ENCODE data around the gene CHRNA7.

Gene CHRNA7

GRCh38 chr15:32029862-32030781 lies at the start of gene CHRNA7:
CHRNA7 (plus strand) TSS chr15:32030515; CDS start chr15:32030595, 80 bp downstream.
- DNase-seq: peak in 1 of 2 donors; percentile 8

GRCh38 chr15:31985607-31986006 lies 44.7 kb upstream of the CHRNA7 start:
- DNase-seq: no peak

- no peak for DNase-seq
Observed at GRCh38 chr15:31993062-31993461, 37.3 kb upstream of the CHRNA7 start.

DNA sequence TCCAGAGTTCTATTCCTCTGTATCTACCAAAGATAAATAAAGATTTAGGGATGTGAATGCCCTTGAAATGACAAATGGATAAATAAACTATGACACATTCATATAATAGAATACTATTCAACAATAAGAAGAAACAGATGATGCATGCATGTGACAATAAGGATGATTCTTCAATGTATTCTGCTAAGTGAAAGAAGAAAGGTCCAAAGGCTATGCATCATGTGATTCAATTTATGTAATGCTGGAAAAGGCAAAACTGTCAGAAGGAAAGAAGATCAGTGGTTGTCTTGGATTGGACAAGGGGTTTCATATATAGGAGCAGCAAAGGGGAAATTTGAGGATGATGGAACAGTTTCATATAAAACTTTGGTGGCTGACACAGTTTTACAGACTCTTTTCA lies 32.6 kb upstream of the CHRNA7 start:
- DNase-seq: no peak

DNA sequence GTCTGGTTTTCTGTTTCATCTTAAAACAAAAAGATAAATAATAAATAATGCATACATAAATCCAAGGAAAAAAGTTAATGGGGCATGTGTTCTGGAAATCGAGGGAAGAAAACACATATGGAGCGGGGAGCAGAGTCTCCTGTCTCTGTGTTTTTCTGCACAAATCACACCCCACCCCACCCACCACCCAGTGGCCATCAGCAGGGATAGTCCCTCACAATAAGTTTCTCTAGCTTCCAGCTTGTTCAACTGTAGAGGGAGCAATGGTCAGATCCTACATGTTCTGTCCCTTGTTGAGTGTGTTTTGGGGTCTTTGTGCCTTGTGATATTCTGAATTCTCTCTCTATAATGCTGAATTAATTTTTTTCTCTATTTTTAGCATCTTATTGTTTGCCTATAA lies 26.8 kb upstream of the CHRNA7 start:
- no peak for DNase-seq

- no peak for DNase-seq
Observed at GRCh38 chr15:32004249-32004648, 26.1 kb upstream of the CHRNA7 start.

GRCh38 chr15:32007355-32007960 lies 22.9 kb upstream of the CHRNA7 start:
- no peak for DNase-seq

- no peak for DNase-seq
Observed at GRCh38 chr15:32014953-32015352, 15.4 kb upstream of the CHRNA7 start.

DNA sequence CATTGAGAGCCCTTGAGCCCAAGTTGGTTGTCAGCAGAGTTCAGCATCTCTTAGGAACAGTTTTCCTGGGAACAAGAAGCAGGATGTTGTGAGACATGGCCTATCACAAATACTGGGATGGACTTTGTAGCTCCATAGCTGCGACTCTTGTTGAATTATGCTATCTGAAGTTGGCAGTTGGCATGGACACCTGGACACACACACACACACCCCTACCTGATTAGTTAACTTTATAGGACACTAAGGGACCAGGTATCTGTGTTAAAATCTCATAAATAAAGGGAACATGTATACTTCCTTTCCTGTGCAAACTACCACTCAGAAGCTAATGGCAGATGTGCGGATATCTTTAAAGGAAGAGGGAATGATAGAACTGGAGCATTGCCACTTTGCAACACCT lies 10.2 kb upstream of the CHRNA7 start:
- no peak for DNase-seq

GRCh38 chr15:32028921-32029320 lies 1.4 kb upstream of the CHRNA7 start:
- DNase-seq: no peak

DNA sequence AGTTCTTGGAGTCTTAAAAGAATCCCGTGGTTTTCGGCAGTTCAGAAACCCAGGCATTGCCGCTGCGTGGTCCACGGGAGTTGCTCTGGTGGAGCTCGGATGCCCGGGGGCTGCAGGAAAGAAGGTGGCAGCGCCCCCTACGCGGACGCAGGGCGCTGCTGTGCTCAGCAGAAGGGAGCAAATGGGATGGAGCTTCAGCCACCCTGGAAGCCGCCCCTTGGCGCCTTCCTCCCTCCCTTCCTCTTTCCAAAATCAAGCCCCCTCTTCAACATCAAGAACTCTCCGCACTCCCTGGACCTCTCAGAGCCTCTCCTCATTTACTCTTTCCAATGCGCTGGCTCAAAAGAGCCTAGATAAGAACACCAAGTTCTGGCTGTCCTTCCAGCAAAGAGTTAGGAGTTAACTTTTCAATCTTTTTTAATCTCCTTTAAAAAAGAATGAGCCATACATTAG lies 880 bp upstream of the CHRNA7 start:
- no peak for DNase-seq

DNA sequence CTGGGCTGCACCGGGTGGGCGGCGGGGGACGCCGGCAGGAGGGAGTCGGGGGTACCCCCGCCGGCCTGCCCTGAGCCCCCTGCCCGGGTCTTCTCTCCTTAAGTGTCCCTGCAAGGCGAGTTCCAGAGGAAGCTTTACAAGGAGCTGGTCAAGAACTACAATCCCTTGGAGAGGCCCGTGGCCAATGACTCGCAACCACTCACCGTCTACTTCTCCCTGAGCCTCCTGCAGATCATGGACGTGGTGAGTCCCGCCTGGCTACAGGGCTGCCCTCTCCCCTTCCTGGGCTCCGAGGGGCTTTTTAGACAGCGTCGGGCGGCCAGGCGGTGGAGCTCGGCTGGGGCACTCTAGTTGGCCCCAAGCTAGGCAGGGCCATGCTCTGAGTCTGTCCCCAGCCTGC lies 480 bp downstream of the CHRNA7 start:
- DNase-seq: no peak

DNA sequence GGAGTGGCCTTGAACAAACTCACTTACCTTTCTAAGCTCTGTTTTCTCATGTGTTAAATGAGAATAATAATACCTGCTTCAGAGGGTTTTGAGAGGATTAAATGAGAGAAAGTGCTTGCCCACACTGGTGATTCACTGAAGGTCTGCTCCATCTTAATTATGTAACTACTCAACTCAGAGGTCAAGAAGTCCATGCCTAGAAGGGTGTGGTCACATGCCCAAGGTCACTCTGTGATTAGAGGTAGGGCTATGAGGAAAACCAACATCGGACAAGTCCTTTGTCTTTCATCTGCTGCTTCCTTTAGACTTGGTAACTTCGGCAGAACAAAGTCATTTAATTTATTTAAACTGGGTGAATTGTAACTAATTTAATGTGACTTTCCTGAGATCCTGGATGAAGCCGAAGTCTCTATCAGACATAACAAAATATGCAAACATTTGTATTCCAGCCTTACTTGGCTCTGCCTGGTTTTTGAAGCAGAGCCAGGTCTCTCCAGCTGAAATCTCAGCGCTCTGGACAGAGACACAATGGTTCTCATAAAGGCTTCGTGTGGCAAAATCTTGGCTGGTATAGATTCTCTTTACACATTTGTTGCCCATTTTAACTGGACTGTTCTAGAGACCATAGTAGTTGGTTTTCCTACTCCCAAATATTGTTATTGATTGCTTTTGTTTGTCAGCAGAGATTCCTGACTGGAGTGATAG lies 3.0 kb downstream of the CHRNA7 start:
- DNase-seq: no peak

- no peak for DNase-seq
Observed at GRCh38 chr15:32034106-32034505, 3.8 kb downstream of the CHRNA7 start.

DNA sequence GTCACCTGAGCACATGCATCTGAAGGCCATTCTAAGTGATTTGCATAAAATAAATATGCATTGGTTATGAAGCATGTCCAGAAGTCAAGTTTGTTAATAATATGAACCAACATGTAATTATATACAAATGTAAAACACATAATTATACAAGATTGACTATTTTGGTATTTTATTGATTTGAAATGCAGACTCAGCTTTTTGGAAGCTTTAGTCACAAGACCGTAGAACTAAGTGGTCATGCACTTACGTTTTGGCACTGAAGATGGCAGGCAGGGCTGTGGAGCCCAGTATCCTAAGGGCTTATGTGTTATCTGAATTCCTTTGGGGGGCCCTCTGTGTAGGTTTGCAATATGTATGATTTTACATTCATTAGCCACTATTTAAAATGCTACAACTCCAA lies 5.0 kb downstream of the CHRNA7 start:
- DNase-seq: no peak

DNA sequence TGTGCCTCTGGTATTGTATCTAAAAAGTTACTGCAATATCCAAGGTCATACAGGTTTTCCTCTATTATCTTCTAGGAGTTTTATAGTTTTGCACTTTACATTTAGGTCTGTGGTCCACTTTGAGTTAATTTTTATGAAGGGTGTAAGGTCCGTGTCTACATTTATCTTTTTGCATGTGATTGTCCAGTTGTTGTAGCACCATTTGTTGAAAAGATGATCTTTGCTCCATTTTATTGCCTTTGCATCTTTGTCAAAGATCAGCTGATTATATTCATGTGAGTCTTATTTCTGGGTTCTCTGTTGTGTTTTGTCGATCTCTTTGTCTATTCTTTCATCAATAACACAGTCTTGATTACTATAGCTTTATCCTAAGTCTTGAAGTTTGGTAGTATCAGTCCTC lies 6.7 kb downstream of the CHRNA7 start:
- DNase-seq: no peak

DNA sequence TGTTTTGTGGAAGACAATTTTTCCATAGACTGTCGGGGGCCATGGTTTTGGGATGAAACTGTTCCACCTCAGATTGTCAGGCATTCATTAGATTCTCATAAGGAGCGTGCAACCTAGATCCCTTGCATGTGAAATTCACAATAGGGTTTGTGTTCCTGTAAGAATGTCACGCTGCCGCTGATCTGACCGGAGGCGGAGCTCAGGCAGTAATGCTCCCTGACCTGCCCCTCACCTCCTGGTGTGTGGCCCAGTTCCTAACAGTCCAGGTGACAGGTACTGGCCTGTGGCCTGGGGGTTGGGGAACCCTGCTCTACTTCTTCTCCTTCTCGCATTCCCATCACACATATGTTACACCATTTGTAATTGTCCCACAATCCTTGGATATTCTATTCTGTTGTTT lies 11.0 kb downstream of the CHRNA7 start:
- DNase-seq: no peak

- DNase-seq: no peak
Observed at GRCh38 chr15:32042269-32042972, 12.1 kb downstream of the CHRNA7 start.

DNA sequence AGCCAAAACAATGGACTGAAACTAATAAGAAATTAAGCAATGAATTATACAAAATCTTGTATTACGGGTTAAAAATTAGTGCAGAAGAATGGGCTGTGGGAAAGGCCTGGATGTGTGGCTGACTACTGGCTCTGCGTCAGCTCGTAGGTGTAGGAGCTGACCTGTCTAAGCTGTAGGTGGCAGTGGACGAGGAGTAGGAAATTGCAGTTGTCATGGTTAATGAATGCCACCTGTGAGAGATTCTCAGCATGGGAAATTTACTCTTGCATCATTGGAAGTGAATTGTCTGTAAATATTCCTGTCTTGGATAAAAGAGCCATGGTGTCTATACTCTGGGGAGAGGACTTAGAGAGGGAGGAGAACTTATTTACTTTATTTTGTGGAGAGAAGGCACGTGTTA lies 23.4 kb downstream of the CHRNA7 start:
- no peak for DNase-seq

- DNase-seq: no peak
Observed at GRCh38 chr15:32057876-32058425, 27.6 kb downstream of the CHRNA7 start.

DNA sequence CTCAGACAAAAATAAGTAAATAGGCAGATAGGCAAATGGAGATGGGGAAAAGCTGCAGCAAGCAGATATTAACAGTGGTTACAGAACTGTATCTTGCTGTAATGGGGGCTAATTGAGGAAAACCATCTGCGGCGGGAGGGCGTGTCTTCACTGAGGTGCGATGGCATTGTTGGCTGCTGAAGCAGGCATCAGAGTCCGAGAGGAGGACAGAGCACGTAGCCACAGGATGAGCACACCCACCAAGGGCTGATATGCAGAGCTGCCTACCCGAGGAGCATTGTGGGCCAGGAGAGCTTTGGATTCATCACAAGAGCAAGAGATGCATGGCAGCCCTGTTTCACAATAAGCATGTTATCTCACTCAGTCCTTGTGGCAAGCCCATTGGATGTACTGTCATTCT lies 30.4 kb downstream of the CHRNA7 start:
- DNase-seq: no peak

GRCh38 chr15:32067115-32067514 lies 36.8 kb downstream of the CHRNA7 start:
- no peak for DNase-seq

DNA sequence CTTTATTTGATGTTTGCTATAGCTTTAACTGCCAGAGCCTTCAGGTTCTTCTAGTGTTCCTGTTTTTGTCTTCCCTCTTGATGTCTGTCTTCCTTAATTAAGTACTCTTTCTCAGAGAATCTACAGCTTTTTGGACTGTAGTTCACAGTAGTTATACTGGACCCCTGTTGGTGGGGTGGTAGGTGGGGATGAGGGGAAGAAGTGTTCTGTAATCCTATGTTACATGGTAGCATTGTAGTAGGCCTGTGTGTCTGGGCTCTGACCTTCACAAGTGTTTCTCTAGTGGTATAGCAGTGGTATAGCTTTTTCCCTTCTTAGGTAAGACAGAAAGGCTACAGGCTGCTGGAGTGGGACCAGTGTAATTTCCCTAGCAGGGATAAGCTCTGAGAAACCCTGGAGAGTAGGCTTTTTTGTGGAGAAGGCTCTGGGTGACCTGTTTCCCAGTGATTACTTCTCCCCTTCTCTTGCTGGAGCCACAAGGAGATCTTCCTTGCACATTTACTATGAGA lies 59.6 kb downstream of the CHRNA7 start:
- DNase-seq: no peak

Measured in stimulated activated CD4-positive, alpha-beta T cell treated with anti-CD3 and anti-CD28 coated beads, Interleukin-2, amount 100 ng/mL, for 48 hours (primary cell).